HFF-Myc (cell line): ENCODE data around the gene PYGO2.

Source experiments
- DNase-seq: peaks from one replicate; pipeline ENCODE4 v3.0.0-alpha.2; 2011; ENCODE audit warnings: low read depth; ENCODE audit errors: extremely low read depth
- H3K4me3 ChIP-seq: replicated peaks from 2 replicates; pipeline ENCODE4 v1.5.1; 2011; ENCODE audit warnings: low read depth, mild to moderate bottlenecking, control low read depth, low read length
- TF ChIP-seq, protein P1 (sequence below): IDR thresholded peaks from 2 replicates; pipeline ENCODE4 v1.5.1; 2012; ENCODE audit warnings: mild to moderate bottlenecking, low read depth, low read length, control low read depth; ENCODE audit errors: missing control alignments

The PYGO2 gene

DNA sequence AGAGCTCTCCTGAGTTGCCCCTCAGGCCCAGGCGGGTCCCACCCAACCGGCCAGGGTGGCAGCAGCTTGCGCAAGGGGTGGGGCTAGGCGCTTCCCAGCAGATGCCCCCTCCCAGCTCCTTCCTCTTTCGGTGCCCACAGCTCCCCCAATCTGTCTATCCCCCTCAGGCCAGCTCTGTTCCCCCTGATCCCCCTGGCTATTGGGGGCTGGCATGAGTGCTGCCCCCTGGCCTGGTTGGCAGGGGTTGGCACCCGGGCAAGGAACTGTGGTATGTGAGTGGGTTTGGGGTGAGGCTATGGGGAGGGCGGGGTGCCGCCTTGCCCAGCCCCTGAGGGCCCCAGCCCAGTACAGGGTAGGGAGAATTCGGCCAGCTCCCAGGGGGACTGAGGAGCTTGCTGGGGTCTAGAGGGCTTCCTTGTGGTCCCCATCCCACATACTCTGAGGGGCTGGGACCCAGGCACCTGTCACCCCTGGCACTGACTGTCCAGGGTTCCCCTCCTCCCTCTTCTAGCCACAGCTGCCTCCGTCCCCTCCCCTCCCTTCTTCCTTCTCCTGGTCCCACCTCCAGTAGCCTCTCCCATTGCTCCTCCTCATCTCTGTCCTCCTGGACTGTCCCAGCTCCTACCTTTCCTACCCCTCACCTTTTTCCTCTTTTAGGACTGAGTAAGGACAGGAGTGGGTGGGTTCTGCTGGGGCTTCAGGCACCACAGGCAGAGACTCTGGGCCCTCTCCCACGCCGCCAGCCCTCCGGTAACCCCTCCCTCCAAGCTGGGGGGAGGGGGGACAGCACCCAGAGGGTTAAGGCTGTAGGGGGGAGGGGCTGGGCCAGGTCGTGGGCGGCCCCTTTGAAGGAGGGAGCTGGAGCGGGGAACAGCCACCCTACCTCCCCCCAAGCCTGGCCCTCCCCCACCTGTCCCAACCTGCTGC is 46.7 kb upstream of the PYGO2 start:
- no peak for DNase-seq
- TF ChIP-seq, protein P1, sequence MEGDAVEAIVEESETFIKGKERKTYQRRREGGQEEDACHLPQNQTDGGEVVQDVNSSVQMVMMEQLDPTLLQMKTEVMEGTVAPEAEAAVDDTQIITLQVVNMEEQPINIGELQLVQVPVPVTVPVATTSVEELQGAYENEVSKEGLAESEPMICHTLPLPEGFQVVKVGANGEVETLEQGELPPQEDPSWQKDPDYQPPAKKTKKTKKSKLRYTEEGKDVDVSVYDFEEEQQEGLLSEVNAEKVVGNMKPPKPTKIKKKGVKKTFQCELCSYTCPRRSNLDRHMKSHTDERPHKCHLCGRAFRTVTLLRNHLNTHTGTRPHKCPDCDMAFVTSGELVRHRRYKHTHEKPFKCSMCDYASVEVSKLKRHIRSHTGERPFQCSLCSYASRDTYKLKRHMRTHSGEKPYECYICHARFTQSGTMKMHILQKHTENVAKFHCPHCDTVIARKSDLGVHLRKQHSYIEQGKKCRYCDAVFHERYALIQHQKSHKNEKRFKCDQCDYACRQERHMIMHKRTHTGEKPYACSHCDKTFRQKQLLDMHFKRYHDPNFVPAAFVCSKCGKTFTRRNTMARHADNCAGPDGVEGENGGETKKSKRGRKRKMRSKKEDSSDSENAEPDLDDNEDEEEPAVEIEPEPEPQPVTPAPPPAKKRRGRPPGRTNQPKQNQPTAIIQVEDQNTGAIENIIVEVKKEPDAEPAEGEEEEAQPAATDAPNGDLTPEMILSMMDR = no peak
- no peak overlapping the region for H3K4me3 ChIP-seq

DNA sequence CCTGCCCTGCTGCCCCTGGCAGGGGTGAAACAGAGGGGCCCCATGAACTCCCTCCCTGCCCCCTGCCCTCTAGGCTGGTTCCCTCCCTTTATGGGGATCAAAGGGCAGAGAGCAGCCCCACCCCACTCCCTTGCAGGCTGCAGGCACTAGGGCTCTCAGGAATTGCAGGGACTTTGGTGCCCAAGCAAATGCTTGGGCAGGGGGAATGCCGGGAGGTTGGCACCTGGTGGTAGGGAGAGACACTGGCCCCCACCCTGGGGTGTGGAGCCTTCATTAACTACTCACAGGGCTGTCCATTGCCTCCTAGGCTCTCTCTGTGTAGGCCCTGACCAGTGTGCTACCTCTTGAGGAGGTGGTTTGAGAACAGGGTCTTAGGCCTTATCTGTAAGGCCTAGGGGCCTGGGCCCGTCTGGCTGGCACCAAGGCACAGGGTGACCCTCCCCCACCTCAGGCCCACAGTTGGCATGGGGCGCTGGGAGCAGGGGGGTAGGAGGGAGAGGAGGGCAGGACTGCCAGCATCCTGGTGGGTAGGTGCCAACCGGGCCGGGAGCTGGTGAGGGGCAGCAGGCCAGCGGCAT is 45.8 kb upstream of the PYGO2 start:
- no peak overlapping the region for H3K4me3 ChIP-seq
- DNase-seq = no peak
- TF ChIP-seq, protein P1 = no peak

DNA sequence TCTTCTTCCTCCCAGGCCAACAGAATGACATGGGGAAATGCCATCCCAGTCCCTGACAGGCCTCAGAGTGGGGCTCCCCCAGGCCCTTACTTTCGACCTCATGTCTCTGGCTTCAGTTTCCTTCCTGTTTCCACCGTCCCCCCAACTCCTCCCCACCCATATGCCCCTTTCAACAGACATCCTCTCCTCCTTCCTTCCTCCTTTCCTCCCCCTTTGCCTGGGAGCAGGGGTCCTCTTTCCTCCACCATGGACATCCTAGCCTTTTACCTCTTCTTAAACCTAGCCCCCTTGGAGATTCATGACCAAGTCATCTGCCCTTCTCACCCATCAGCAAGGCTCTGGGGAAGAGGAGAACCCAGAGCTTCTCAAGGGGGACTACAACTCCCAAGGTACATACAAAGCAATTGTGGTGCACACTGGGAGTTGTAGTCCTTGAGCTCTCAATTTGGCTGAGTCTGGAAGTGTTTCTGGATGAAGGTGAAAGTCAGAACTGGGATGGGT is 45.1 kb upstream of the PYGO2 start:
- no peak overlapping the region for H3K4me3 ChIP-seq
- TF ChIP-seq, protein P1 = no peak
- DNase-seq = no peak

DNA sequence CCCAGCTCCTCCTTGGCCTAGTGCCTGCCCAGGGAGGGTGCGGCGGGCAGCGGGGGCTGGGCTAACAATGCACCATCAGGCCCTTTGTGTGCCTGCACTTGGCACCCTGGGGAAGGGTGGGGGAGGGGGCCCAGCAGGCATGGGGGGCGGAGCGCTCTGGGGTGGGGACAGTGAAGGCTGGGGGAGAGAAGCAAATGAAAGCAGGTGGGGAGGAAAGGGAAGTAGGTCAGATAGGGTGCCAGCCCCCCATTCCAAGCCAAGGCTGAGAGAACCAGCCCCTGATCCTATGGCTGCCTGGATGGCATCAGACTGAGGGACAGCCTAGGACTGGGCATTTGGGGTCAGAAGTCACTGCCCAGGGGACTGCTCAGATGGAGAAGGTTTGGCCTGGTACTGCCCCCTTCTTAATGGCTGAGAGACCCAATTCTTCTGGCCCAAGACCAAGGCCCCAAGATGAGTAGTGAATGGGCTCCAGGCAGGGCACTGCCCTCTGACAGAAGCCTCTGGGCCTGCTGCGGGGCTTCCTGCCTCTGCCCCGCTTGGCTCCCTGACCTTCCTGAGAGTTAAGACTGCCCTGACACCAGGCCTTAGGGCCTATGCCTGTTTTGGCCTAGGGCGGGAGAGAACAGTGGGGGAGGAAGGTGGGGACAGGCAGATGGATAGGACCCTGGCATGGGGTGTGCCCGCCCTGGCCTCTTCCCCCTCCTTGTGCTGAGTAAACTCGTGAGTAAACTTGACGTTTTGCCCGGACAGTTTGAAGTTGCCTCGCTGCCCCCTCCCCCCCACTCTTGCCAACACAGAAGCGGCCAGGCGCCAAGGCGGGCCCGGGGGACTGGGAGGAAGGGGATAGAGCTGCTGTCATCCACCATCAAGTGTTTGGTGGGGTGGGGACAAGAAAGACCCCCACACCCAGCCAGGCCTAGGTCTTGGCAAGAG is 43.8 kb upstream of the PYGO2 start:
- no peak for DNase-seq
- TF ChIP-seq, protein P1 = no peak
- peak overlapping the region; percentile 93; the same call in 1 of the 2 replicates for H3K4me3 ChIP-seq

DNA sequence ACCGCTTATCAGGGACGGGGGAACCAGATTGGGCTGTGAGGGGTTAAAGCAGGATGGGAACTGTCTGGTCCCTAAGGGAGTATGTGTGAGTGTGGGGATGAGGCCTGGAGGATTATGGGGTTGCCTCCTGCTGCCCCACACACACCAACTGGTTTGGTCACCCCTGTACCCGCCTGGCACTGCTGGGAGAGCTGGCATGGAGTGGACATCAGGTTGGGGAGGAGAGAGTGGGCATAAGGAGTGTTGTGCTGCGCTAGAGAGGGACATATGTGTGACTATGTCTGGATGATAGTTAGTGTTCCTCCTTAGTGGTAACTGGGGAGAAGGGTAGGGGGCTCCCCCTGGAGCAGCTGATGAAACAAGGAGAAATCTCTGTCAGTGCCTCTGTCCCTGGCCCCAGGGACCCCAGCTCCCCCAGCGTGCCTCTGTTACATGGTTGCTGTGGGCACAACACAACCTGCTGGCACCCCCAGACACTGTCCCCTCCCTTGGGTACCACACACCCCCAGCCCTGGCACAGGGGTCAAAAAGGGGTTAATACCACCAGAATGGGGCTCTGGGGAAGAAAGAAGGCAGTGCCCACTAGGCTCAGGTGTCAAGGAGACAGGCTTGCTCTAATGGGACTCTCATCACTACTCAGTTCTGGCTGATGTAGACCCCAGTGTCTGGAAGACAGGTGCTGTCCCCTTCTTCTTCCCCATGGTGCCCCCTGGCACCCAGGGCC is 42.9 kb upstream of the PYGO2 start:
- TF ChIP-seq, protein P1 = no peak

More for the DNA sequence above, 42.9 kb upstream of the PYGO2 start:
- no peak for DNase-seq
- H3K4me3 ChIP-seq = peak overlapping the region; percentile 93
